IMR-90 (cell line): ENCODE measurements around the gene ZNF750. TPM values are rescaled to one million over a fixed set of nuclear protein-coding genes. Genes with fewer than 3 reads are reported as not detected.

Experiments
- ATAC-seq: fragments of 200-7000 bp; cut with Tn5 transposase; 2 replicates; pipeline ENCODE4 v1.9.1; 2020; ENCODE audit warnings: low read depth, mild to moderate bottlenecking, moderate library complexity
- BruUV-seq: library from RNA; stranded (reverse); fragments of 400-500 nt; replicated peaks from 2 replicates; lab custom pipeline; 2021; lab: Mats Ljungman, UMichigan
- CTCF ChIA-PET: fragments of 300-600 bp; formaldehyde crosslinking; extraction: SDS; loops from one replicate; lab custom pipeline; 2021; ENCODE audit warnings: antibody characterized with exemption; lab: Yijun Ruan, JAX
- POLR2A ChIA-PET: fragments of 300-600 bp; sonication (Branson Sonifier 250); formaldehyde crosslinking; loops from one replicate; lab custom pipeline; 2022; ENCODE audit warnings: antibody characterized with exemption; ENCODE audit not compliant: unreplicated experiment; lab: Charles Lee
- DNase-seq: peaks from one replicate; pipeline ENCODE4 v3.0.0; 2013
- H2AFZ ChIP-seq: replicated peaks from 2 replicates; pipeline ENCODE3; 2013; ENCODE audit warnings: low read length, mild to moderate bottlenecking; ENCODE audit not compliant: poor library complexity
- H2AK5ac ChIP-seq: 2 replicates; pipeline ENCODE4 v1.6.1; 2013; ENCODE audit warnings: low read depth, low read length, inconsistent platforms
- H2AK9ac ChIP-seq: replicated peaks from 2 replicates; pipeline ENCODE3; 2013; ENCODE audit warnings: mild to moderate bottlenecking, low read depth, low read length, moderate library complexity; ENCODE audit not compliant: poor library complexity
- H2BK120ac ChIP-seq: 2 replicates; pipeline ENCODE4 v1.6.1; 2013; ENCODE audit warnings: low read depth, low read length, inconsistent platforms
- H2BK15ac ChIP-seq: 3 replicates; pipeline ENCODE4 v1.6.1; 2013; ENCODE audit warnings: low read depth, low read length, inconsistent platforms
- H2BK20ac ChIP-seq: 2 replicates; pipeline ENCODE4 v1.6.1; 2013; ENCODE audit warnings: low read depth, mild to moderate bottlenecking, inconsistent platforms, low read length, moderate library complexity
- H2BK5ac ChIP-seq: 2 replicates; pipeline ENCODE4 v1.6.1; 2013; ENCODE audit warnings: mild to moderate bottlenecking, low read depth, low read length, inconsistent platforms; ENCODE audit not compliant: poor library complexity, severe bottlenecking
- H3K14ac ChIP-seq: replicated peaks from 2 replicates; pipeline ENCODE4 v1.6.1; 2013; ENCODE audit warnings: low read depth, low read length, inconsistent platforms
- H3K18ac ChIP-seq: 2 replicates; pipeline ENCODE4 v1.6.1; 2013; ENCODE audit warnings: low read depth, low read length, control low read depth
- H3K23ac ChIP-seq: 2 replicates; pipeline ENCODE4 v1.6.1; 2013; ENCODE audit warnings: low read depth, low read length, inconsistent platforms
- H3K27ac ChIP-seq: 2 replicates; pipeline ENCODE4 v1.5.1; 2013; ENCODE audit warnings: mild to moderate bottlenecking, control low read depth, low read length; ENCODE audit not compliant: insufficient read depth
- H3K27me3 ChIP-seq: 2 replicates; pipeline ENCODE4 v1.6.1; 2013; ENCODE audit warnings: low read length; ENCODE audit not compliant: control insufficient read depth, insufficient read depth
- H3K36me3 ChIP-seq: 2 replicates; pipeline ENCODE4 v1.6.1; 2013; ENCODE audit warnings: low read length, mixed read lengths; ENCODE audit not compliant: control insufficient read depth, insufficient read depth
- H3K4ac ChIP-seq: 2 replicates; pipeline ENCODE4 v1.6.1; 2013; ENCODE audit warnings: low read depth, low read length, inconsistent platforms
- H3K4me1 ChIP-seq: 2 replicates; pipeline ENCODE4 v1.6.1; 2013; ENCODE audit warnings: low read length, mixed read lengths; ENCODE audit not compliant: control insufficient read depth, insufficient read depth
- H3K4me2 ChIP-seq: 2 replicates; pipeline ENCODE4 v1.6.1; 2013; ENCODE audit warnings: low read depth, mild to moderate bottlenecking, control low read depth, low read length, moderate library complexity
- H3K4me3 ChIP-seq: 2 replicates; pipeline ENCODE4 v1.5.1; 2013; ENCODE audit warnings: low read depth, mild to moderate bottlenecking, control low read depth, low read length, moderate library complexity; ENCODE audit not compliant: insufficient read depth
- H3K56ac ChIP-seq: 2 replicates; pipeline ENCODE4 v1.6.1; 2013; ENCODE audit warnings: low read length, inconsistent platforms; ENCODE audit not compliant: insufficient read depth; ENCODE audit errors: extremely low read depth
- H3K79me1 ChIP-seq, 2 experiments: 2 replicates each; pipeline ENCODE4 v1.6.1; 2013; ENCODE audit warnings: low read length in 2 of 2, inconsistent platforms in 1 of 2, low read depth in 1 of 2
- H3K9ac ChIP-seq: 2 replicates; pipeline ENCODE4 v1.6.1; 2013; ENCODE audit warnings: low read depth, low read length, control low read depth
- H3K9me1 ChIP-seq: 2 replicates; pipeline ENCODE4 v1.6.1; 2013; ENCODE audit warnings: low read length, inconsistent platforms; ENCODE audit not compliant: insufficient read depth
- H3K9me3 ChIP-seq: 2 replicates; pipeline ENCODE4 v1.6.1; 2013; ENCODE audit warnings: low read length; ENCODE audit not compliant: control insufficient read depth, insufficient read depth
- H4K20me1 ChIP-seq: 2 replicates; pipeline ENCODE4 v1.6.1; 2013; ENCODE audit warnings: low read length, inconsistent platforms; ENCODE audit not compliant: insufficient read depth
- H4K5ac ChIP-seq: 2 replicates; pipeline ENCODE4 v1.6.1; 2013; ENCODE audit warnings: mild to moderate bottlenecking, low read depth, low read length, control low read depth
- H4K8ac ChIP-seq, 2 experiments: 2 replicates each; pipeline ENCODE4 v1.6.1; 2013; ENCODE audit warnings: low read depth in 2 of 2, low read length in 2 of 2, control low read depth in 1 of 2, inconsistent platforms in 1 of 2
- H4K91ac ChIP-seq: 2 replicates; pipeline ENCODE4 v1.6.1; 2013; ENCODE audit warnings: low read depth, low read length, inconsistent platforms; ENCODE audit not compliant: insufficient read depth
- BHLHE40 ChIP-seq: fragments of 150-350 bp; IDR thresholded peaks from 2 replicates; pipeline ENCODE4 v1.6.1; 2016; ENCODE audit warnings: mild to moderate bottlenecking, low read depth, low read length
- CEBPB ChIP-seq: IDR thresholded peaks from 2 replicates; pipeline ENCODE4 v1.6.1; 2012; ENCODE audit warnings: low read depth, low read length, improper control_type of control experiment
- CHD1 ChIP-seq: IDR thresholded peaks from 2 replicates; pipeline ENCODE4 v1.6.1; 2012; ENCODE audit warnings: low read depth, low read length, improper control_type of control experiment
- FOS ChIP-seq: fragments of 150-350 bp; IDR thresholded peaks from 2 replicates; pipeline ENCODE4 v1.6.1; 2016; ENCODE audit warnings: low read depth, low read length
- MAFK ChIP-seq: IDR thresholded peaks from 2 replicates; pipeline ENCODE4 v1.6.1; 2012; ENCODE audit warnings: low read depth, low read length, improper control_type of control experiment
- MAZ ChIP-seq: IDR thresholded peaks from 2 replicates; pipeline ENCODE4 v1.6.1; 2012; ENCODE audit warnings: low read depth, mild to moderate bottlenecking, low read length, improper control_type of control experiment, moderate library complexity, borderline replicate concordance
- MXI1 ChIP-seq: IDR thresholded peaks from 2 replicates; pipeline ENCODE4 v1.6.1; 2012; ENCODE audit warnings: low read depth, mild to moderate bottlenecking, low read length, moderate library complexity, borderline replicate concordance
- NFE2L2 ChIP-seq: fragments of 150-350 bp; IDR thresholded peaks from 2 replicates; pipeline ENCODE4 v1.6.1; 2016; ENCODE audit warnings: low read depth, mild to moderate bottlenecking, low read length
- POLR2A ChIP-seq: IDR thresholded peaks from 2 replicates; pipeline ENCODE4 v1.6.1; 2012; ENCODE audit warnings: mild to moderate bottlenecking, low read depth, low read length
- RAD21 ChIP-seq: IDR thresholded peaks from 2 replicates; pipeline ENCODE4 v1.6.1; 2012; ENCODE audit warnings: low read length, improper control_type of control experiment
- RCOR1 ChIP-seq: IDR thresholded peaks from 2 replicates; pipeline ENCODE4 v1.6.1; 2012; ENCODE audit warnings: mild to moderate bottlenecking, low read length, improper control_type of control experiment; ENCODE audit not compliant: insufficient replicate concordance
- RFX5 ChIP-seq: IDR thresholded peaks from 2 replicates; pipeline ENCODE4 v1.8.0; 2012; ENCODE audit warnings: low read depth, mild to moderate bottlenecking, low read length, moderate library complexity
- SMC3 ChIP-seq: fragments of 150-350 bp; IDR thresholded peaks from 2 replicates; pipeline ENCODE4 v1.6.1; 2016; ENCODE audit warnings: low read depth, mild to moderate bottlenecking, antibody characterized with exemption, low read length, moderate library complexity
- WGBS, 2 experiments: methylation state at CpG; one replicate each; pipeline versions ENCODE4 v1.1.5 to v1.1.7; 2013; ENCODE audit warnings: missing lambda C conversion rate in 2 of 2; ENCODE audit not compliant: insufficient read length in 1 of 2; ENCODE audit errors: extremely low coverage in 2 of 2; 5-methylcytosine and 5-hydroxymethylcytosine counted together
- dilution Hi-C: fragments of 300-500 bp; cut with HindIII; formaldehyde crosslinking; loops from one replicate; pipeline ENCODE4 v1.14.3; 2018; ENCODE audit warnings: low sequenced_read_pairs; ENCODE audit not compliant: unreplicated experiment
- in situ Hi-C: fragments of 300-500 bp; cut with MboI; formaldehyde crosslinking; loops from 3 replicates; pipeline ENCODE4 v1.14.3; 2019; ENCODE audit warnings: low sequenced_read_pairs, inconsistent platforms, mixed read lengths
- intact Hi-C: fragments of 100-400 bp; cut with micrococcal nuclease; formaldehyde crosslinking; loops from 2 replicates; pipeline ENCODE4 v1.10.0; 2022
- polyA plus RNA-seq, 3 experiments: library from polyadenylated mRNA; depleted of rRNA; stranded (reverse); fragments of >200 nt; gene quantifications; 2 replicates each; pipeline ENCODE4 v1.2.3, GENCODE V29; 2012; ENCODE audit warnings: low replicate concordance in 1 of 3
- total RNA-seq: library from RNA; depleted of rRNA; stranded (reverse); fragments of >200 nt; gene quantifications from 2 replicates; pipeline ENCODE4 v1.2.3, GENCODE V29; 2012
- TF ChIP-seq, protein P1 (sequence below): fragments of 150-350 bp; IDR thresholded peaks from 2 replicates; pipeline ENCODE4 v1.6.1; 2017; ENCODE audit warnings: mild to moderate bottlenecking, antibody characterized with exemption, low read length, low read depth
- TF ChIP-seq, protein P2 (sequence below): fragments of 150-350 bp; IDR thresholded peaks from 2 replicates; pipeline ENCODE4 v1.6.1; 2016; ENCODE audit warnings: low read depth, mild to moderate bottlenecking, low read length, moderate library complexity, borderline replicate concordance
- TF ChIP-seq, protein P3 (sequence below): conservative IDR thresholded peaks from 2 replicates; pipeline ENCODE4 v1.5.1; 2012; ENCODE audit warnings: mild to moderate bottlenecking, low read depth, low read length, improper control_type of control experiment

The ZNF750 gene
- total and polyA plus RNA-seq, 2 of the 4 experiments (the other 2 are of a cell fraction), result not detected

DNA sequence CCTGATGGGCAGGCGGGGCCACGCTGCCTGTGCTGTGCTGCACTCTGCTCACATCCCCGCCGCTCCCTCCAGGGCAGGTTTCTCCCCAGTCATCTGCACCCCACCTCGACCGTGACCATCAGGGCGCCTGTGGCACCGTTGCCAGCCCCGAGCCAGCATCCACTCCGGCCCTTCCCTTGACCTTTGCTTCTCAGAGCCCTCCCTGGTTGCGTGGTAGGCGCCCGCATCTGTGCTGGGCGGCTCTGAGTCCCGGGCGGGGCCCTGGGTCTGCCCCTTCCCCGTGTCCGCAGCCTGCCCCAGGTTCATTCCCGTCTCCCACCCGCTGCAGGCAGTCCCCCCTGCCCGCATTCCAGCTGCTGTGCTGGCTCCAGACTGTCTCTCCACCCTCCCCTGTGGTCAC lies 33.2 kb downstream of the ZNF750 start:
- no peak overlapping the region for H4K8ac ChIP-seq
- no peak overlapping the region for H3K27ac ChIP-seq
- CTCF ChIA-PET, result no interaction called here
- H3K4ac ChIP-seq, result no peak overlapping the region
- H3K4me3 ChIP-seq, result no peak overlapping the region
- no peaks in the 10 kb centered on the region for H3K27me3 ChIP-seq
- intact Hi-C loops (no loop called here), dilution Hi-C loops (no loop called here), in situ Hi-C loops (no loop called here)
- H3K9ac ChIP-seq, result no peak overlapping the region
- 91% methylated on average over 4 of the region's 21 CpGs; no CpG with 5 or more reads in 1 of the 2 experiments for WGBS, 2 experiments
- no peak overlapping the region for H2BK5ac ChIP-seq
- no peak overlapping the region for H2BK20ac ChIP-seq
- H3K23ac ChIP-seq, result no peak overlapping the region
- ATAC-seq, result no peak
- H3K4me1 ChIP-seq, result peaks cover 3% of the 10 kb centered on the region; the same call in 1 of the 2 replicates
- H4K91ac ChIP-seq, result no peak overlapping the region
- no peak overlapping the region for H2BK15ac ChIP-seq
- no peaks in the 10 kb centered on the region for H3K9me3 ChIP-seq
- H2BK120ac ChIP-seq, result no peak overlapping the region
- no peak overlapping the region for H3K18ac ChIP-seq
- TF ChIP-seq MAZ (no peak), NFE2L2 (no peak), BHLHE40 (no peak), RFX5 (no peak), RAD21 (no peak), FOS (no peak), RCOR1 (no peak), SMC3 (no peak), MXI1 (no peak), MAFK (no peak), CHD1 (no peak), CEBPB (no peak), POLR2A (no peak)
- TF ChIP-seq, protein P1, sequence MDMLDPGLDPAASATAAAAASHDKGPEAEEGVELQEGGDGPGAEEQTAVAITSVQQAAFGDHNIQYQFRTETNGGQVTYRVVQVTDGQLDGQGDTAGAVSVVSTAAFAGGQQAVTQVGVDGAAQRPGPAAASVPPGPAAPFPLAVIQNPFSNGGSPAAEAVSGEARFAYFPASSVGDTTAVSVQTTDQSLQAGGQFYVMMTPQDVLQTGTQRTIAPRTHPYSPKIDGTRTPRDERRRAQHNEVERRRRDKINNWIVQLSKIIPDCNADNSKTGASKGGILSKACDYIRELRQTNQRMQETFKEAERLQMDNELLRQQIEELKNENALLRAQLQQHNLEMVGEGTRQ, result no peak
- TF ChIP-seq, protein P2, sequence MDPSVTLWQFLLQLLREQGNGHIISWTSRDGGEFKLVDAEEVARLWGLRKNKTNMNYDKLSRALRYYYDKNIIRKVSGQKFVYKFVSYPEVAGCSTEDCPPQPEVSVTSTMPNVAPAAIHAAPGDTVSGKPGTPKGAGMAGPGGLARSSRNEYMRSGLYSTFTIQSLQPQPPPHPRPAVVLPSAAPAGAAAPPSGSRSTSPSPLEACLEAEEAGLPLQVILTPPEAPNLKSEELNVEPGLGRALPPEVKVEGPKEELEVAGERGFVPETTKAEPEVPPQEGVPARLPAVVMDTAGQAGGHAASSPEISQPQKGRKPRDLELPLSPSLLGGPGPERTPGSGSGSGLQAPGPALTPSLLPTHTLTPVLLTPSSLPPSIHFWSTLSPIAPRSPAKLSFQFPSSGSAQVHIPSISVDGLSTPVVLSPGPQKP, result no peak
- TF ChIP-seq, protein P3, sequence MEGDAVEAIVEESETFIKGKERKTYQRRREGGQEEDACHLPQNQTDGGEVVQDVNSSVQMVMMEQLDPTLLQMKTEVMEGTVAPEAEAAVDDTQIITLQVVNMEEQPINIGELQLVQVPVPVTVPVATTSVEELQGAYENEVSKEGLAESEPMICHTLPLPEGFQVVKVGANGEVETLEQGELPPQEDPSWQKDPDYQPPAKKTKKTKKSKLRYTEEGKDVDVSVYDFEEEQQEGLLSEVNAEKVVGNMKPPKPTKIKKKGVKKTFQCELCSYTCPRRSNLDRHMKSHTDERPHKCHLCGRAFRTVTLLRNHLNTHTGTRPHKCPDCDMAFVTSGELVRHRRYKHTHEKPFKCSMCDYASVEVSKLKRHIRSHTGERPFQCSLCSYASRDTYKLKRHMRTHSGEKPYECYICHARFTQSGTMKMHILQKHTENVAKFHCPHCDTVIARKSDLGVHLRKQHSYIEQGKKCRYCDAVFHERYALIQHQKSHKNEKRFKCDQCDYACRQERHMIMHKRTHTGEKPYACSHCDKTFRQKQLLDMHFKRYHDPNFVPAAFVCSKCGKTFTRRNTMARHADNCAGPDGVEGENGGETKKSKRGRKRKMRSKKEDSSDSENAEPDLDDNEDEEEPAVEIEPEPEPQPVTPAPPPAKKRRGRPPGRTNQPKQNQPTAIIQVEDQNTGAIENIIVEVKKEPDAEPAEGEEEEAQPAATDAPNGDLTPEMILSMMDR, result no peak
- H2AK9ac ChIP-seq, result no peak overlapping the region
- no peak overlapping the region for H2AFZ ChIP-seq
- peaks cover 17% of the 10 kb centered on the region for H3K36me3 ChIP-seq
- DNase-seq, result no peak
- H4K20me1 ChIP-seq, result peaks cover 17% of the 10 kb centered on the region
- no peak overlapping the region for H3K56ac ChIP-seq
- H3K9me1 ChIP-seq, result no peaks in the 10 kb centered on the region
- POLR2A ChIA-PET, result no interaction called here
- no TSS peak for BruUV-seq
- H3K14ac ChIP-seq, result no peak overlapping the region
- H2AK5ac ChIP-seq, result no peak overlapping the region
- no peak overlapping the region for H3K4me2 ChIP-seq
- H4K5ac ChIP-seq, result no peak overlapping the region
- H3K79me1 ChIP-seq, result peaks cover 2 to 29% of the 10 kb centered on the region in 2 experiments; a peak in 3 of 4 replicates
